Motor neuron (in vitro differentiated cells): ENCODE results near the gene RAB3A. TPM values are rescaled to one million over a fixed set of nuclear protein-coding genes. Genes with fewer than 3 reads are reported as not detected.

Experiments used
- ATAC-seq, 8 experiments: fragments of 200-7000 bp; cut with Tn5 transposase; replicated peaks in 6 of 8; 2 replicates each; pipeline ENCODE4 v1.8.0; 2021; ENCODE audit warnings: mild to moderate bottlenecking in 8 of 8, moderate library complexity in 8 of 8
- H3K27ac ChIP-seq, 2 donors: fragments of 250-450 bp; sonication (Bioruptor Pico); 2 replicates each; pipeline ENCODE4 v1.9.0; 2021; ENCODE audit warnings: antibody characterized with exemption in 2 of 2, mild to moderate bottlenecking in 2 of 2, moderate library complexity in 1 of 2
- H3K4me1 ChIP-seq, 2 donors: fragments of 250-450 bp; sonication (Bioruptor Pico); replicated peaks in 1 of 2; 2 replicates each; pipeline ENCODE4 v1.6.1; 2021; ENCODE audit warnings: antibody characterized with exemption in 2 of 2, mild to moderate bottlenecking in 2 of 2, moderate library complexity in 1 of 2
- H3K4me3 ChIP-seq, 5 donors: fragments of 250-450 bp; sonication (Bioruptor Pico); 2 replicates each; pipeline ENCODE4 v1.9.0; 2021; ENCODE audit warnings: antibody characterized with exemption in 5 of 5, mild to moderate bottlenecking in 5 of 5, moderate library complexity in 4 of 5
- WGBS, 10 experiments: fragments of 450-650 bp; shearing (Covaris generic); methylation state at CpG; one replicate each; pipeline ENCODE4 v1.0.0; 2022; 5-methylcytosine and 5-hydroxymethylcytosine counted together
- in situ Hi-C, 9 experiments: fragments of 400-800 bp; cut with MboI; loops; one replicate each; pipeline ENCODE4 v1.15.0; 2021; ENCODE audit warnings: low sequenced_read_pairs in 9 of 9, low pct_unique_long_range_greater_than_20kb in 2 of 9; ENCODE audit not compliant: unreplicated experiment in 9 of 9
- total RNA-seq, 8 experiments: library from RNA; unstranded; fragments of 300-600 nt; gene quantifications; 2 replicates each; pipeline versions ENCODE4 v1.2.3 to v1.2.4, GENCODE V29; 2022

RAB3A gene
- total RNA-seq, 8 experiments from 2014 or later, result 2.7 to 142 (median 32.3) TPM

DNA sequence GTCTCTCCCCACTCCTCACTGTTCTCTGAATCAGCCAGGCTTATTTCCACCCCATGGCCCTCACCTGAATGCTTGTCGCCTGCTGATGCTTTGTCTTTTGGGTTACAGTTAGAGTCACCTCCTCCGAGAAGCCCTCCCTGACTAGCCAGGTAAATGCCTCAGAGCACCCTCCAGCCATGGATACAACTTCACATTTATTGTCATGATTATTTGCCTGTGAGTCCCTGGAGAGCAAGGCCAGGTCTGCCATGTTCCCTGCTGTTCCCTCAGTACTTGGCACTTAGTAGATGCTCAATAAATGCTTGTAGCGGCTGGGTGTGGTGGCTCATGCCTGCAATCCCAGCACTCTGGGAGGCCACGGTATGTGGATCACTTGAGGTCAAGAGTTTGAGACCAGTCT lies 26.1 kb upstream of the RAB3A start:
- no peak for ATAC-seq
- in situ Hi-C loops, result no loop called here
- Histone ChIP-seq H3K4me3 (no peak overlapping the region), H3K4me1 (peaks cover 20 to 34% of the 10 kb centered on the region in 2 donors), H3K27ac (no peak overlapping the region)
- 10 to 100% (median 71%) methylated on average over 1 to 4 of the region's 4 CpGs; no CpG with 5 or more reads in 3 of the 10 experiments for WGBS, 10 experiments

DNA sequence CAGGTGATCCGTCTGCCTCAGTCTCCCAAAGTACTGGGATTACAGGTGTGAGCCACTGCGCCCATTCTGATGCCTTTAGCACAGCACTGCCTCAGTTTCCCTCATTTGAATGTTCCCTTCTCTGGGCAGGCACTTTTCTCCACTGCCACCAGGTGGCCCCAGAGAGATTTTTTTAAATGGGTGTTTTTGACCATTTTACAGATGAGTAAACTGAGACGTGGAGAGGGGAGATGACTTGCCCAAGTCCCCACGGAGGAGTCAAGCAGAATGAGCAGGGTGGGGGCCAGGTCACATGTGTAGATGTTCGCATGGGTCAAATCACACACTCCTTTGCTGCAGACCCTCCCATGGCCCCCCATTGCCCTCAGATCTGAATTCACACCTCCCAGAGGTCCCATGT lies 25.6 kb upstream of the RAB3A start:
- WGBS, 10 experiments, result 0 to 100% (median 53%) methylated on average over 1 to 5 of the region's 5 CpGs; no CpG with 5 or more reads in 3 of the 10 experiments
- ATAC-seq, result no peak

DNA sequence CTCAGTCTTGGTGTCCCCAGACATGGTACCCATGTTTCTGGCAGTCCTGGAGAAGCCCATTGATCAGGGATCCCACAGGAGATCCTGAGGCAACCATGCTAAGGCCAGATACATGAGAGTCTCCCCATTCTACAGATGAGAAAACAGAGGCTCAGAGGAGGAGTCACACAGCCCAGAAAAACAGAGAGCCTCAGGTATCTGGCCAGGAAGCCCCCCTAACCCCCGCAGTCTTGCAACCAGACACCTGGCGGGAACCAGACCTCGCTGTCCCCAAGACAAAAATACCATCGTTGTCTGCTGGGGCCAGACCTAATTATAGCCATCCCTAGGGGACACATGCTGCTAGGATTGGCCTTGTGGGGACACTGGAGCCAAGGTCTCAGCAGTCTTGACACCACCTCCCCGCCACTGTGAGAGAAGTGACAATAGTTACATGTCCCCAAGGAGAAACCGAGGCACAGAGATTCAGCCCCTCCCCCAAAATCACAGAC lies 24.0 kb upstream of the RAB3A start:
- in situ Hi-C loops, result no loop called here
- peaks cover 14 to 34% of the 10 kb centered on the region in 2 donors for H3K4me1 ChIP-seq
- WGBS, 10 experiments, result 55 to 92% (median 68%) methylated on average over 2 to 6 of the region's 6 CpGs; no CpG with 5 or more reads in 6 of the 10 experiments
- no peak for ATAC-seq
- H3K27ac ChIP-seq, result no peak overlapping the region
- no peak overlapping the region for H3K4me3 ChIP-seq

More for the DNA sequence above, 25.6 kb upstream of the RAB3A start:
- H3K4me1 ChIP-seq, result peaks cover 20 to 35% of the 10 kb centered on the region in 2 donors
- no peak overlapping the region for H3K4me3 ChIP-seq
- in situ Hi-C loops, result no loop called here
- no peak overlapping the region for H3K27ac ChIP-seq

DNA sequence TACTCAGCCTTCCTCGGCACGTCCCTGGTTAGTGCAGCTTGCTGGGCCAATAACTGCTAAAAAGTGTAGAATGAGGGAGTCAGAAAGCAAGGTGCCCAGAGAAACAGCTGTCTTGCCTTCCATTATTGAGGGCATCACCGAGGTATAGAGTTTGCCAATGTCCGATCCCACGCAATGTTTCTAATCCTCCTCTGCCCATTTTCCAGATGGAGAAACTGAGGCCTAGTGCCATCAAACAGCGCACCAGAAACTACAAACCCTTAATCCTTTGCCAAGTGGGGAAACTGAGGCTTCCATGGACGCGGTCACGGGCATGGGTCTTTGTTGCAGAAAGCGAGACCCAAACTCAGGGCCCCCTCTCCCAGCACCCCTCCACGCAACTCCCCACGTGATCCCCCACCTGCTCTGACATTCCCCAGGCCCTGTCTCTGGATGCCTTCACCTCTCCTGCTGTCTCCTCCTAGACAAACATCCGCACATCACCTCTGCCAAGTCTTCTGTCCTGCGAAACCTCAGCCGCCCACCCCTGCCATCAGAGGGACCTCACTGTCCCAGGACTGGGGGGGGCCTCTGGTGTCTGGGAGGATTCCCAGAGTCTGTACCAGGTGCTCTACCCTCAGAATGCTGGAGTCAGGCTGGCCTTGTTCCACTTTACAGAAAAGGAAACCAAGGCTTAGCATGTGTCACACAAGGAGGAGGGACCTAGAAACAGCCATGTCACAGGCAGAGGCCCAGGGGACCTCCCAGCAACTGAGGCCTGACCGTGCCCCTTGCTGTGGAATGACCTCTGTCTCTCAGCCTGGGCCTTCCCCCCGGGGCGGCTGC lies 23.3 kb upstream of the RAB3A start:
- Histone ChIP-seq H3K4me1 (peaks cover 12 to 30% of the 10 kb centered on the region in 2 donors), H3K27ac (no peak overlapping the region), H3K4me3 (no peak overlapping the region)
- 67 to 83% (median 80%) methylated on average over 1 to 10 of the region's 18 CpGs; no CpG with 5 or more reads in 3 of the 10 experiments for WGBS, 10 experiments
- no peak for ATAC-seq
- in situ Hi-C loops, result no loop called here

DNA sequence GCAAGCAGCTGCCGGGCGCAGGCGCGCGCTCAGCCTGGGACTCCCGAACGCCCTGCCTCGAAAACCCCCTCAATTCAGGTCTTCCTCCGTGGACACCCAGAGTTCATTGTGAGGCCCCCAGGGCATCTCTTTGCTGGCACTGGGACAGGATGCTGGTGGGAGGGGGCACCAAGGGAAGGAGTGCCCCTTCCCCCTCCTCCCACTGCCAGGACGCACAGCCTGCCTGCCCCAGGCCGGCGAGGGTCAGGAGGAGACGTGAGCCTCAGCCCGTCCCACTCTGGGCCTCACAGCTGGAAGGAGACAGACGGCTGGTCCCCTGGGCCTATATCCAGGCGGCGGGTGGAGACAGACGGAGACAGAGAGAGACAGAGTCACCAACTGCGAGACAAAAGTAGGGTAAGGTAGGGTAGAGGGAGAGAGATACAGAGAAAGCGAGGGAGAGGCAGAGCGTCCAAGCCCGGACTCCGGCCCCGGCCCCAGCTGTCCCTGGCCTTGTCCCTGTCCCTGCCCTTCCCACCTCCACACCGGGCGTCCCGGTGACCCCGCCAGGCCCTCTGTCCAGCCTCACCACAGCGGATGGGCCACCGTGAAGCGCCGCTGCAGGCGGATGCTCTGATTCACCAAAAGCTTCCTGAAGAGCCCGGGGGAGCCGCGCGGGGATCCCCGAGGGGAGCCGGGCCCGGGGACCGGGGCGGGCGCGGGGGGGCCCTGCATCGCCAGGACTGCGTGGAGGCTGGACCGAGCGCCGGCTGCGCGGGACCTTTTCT lies 22.0 kb upstream of the RAB3A start, which contains the start of gene PDE4C:
PDE4C (minus strand) TSS at position 737 of the 767 bp plus-strand sequence; CDS start at position 714, 23 bp downstream.
- H3K4me1 ChIP-seq, result peaks cover 7 to 17% of the 10 kb centered on the region in 2 donors
- peak in 4 of 8 experiments; percentile 12 to 48 (median 28) for ATAC-seq
- peak within 1 kb of the TSS in 1 of 2 donors; percentile 15 for H3K27ac ChIP-seq
- in situ Hi-C loops, result no loop called here
- H3K4me3 ChIP-seq, result peak within 1 kb of the TSS in 1 of 5 donors; percentile 21
- 0 to 30% (median 11%) methylated on average over 1 to 5 of the region's 51 CpGs; no CpG with 5 or more reads in 7 of the 10 experiments for WGBS, 10 experiments

DNA sequence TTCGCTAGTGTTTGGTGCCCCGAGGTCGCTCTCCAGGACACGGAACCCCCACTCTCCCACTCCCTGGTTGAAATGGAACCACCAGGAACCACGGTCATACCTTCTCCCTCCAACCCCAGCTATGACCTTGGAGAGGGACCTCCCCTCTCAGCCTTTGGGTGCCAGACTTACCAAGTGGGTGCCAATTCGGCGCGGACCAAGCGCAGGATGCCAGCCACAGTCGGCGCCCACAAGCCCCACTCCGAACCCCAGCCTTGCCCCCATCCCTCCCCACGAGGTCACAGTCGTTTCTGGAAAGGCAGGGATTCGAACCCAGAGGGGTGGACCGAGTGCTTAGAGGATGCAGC lies 21.5 kb upstream of the RAB3A start:
- peak overlapping the region in 1 of 5 donors; percentile 21 for H3K4me3 ChIP-seq
- in situ Hi-C loops, result no loop called here
- WGBS, 10 experiments, result 0 to 20% (median 17%) methylated on average over 1 to 2 of the region's 16 CpGs; no CpG with 5 or more reads in 7 of the 10 experiments
- no peak for ATAC-seq
- peaks cover 7 to 16% of the 10 kb centered on the region in 2 donors for H3K4me1 ChIP-seq
- no peak overlapping the region for H3K27ac ChIP-seq

DNA sequence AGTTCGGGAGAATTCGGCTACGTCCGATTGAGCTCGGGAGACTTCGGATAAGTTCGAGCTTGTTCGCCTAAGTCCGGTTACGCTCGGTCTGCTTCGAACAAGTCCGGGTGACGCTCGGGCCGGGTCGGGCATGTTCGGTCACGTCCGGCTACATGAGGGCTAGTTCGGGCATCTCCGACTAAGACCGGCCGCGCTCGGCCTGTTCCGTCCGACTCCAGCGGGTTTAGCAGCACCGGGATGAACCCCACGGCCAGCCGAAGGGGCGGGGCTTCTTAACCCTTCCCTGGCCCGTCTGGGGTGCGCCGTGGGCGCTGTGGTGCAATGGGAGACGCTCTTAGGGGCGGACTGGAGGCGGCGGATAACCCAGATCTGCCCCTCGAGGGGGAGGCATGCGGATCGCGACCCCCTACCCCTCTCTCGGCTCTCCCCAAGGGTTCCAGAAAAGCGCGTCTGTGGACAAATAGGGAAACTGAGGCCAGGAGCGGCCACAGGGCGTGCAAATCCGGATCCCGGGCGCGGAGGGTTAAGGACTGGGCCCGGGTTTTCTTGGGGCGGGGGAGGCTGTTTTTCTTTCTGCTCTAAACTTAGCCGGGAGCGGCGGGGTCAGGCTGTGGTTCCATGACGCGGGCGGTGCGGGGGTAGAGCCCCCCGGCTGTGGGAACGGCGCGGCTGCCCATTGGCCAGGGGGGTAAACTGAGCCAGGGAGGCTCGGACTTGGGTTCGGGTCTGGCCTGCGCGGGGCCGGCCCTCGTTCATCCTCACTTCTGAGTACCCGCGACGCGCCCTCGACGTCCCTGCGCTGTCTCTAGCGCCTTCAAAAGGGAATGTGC lies 20.9 kb upstream of the RAB3A start:
- 0 to 6% (median 0%) methylated on average over 1 to 37 of the region's 81 CpGs; no CpG with 5 or more reads in 3 of the 10 experiments for whole genome bisulfite sequencing, 10 experiments
- in situ Hi-C loops, result no loop called here
- H3K27ac ChIP-seq, result no peak overlapping the region
- H3K4me3 ChIP-seq, result peak overlapping the region; percentile 26 to 36 (median 31)
- peaks cover 7 to 16% of the 10 kb centered on the region in 2 donors for H3K4me1 ChIP-seq
- peak; percentile 93 to 100 (median 98) for ATAC-seq

DNA sequence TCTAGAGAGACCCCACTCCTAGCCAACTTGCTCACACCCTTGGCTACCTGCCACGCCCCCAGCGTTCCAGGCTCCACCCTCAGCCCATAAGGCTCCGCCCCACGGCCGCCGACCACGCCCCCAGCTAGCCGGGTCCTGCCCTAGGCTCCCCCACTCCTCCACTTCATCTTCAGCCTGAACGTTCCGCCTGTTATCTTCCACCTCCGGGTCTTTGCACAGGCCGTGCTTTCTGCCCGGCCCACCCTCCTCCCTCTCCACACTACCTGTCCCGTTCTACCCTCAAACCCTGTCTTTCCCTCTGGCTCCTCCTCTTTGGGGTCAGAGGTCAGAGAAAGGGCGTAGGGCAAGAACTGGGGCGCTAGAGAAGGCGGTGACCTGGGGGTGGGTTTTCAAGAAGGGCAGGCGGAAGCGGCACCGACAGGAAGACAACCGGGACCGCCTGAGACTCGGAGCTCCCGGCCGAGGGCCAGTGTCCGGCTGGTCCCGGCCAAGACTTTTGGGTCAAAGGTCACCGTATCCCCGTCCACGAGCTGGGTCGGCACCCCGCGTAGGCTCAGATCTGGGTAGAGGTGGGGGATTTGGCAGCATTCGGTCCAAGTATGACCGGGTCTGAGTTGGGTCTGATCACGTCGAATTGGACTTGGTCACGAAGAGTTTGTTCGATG lies 20.1 kb upstream of the RAB3A start:
- H3K27ac ChIP-seq, result no peak overlapping the region
- peak overlapping the region; percentile 26 to 36 (median 31) for H3K4me3 ChIP-seq
- peak in 6 of 8 experiments; percentile 3 to 18 (median 14) for ATAC-seq
- peaks cover 7 to 16% of the 10 kb centered on the region in 2 donors for H3K4me1 ChIP-seq
- in situ Hi-C loops, result no loop called here
- 0 to 10% (median 0%) methylated on average over 2 to 25 of the region's 39 CpGs; no CpG with 5 or more reads in 3 of the 10 experiments for WGBS, 10 experiments

DNA sequence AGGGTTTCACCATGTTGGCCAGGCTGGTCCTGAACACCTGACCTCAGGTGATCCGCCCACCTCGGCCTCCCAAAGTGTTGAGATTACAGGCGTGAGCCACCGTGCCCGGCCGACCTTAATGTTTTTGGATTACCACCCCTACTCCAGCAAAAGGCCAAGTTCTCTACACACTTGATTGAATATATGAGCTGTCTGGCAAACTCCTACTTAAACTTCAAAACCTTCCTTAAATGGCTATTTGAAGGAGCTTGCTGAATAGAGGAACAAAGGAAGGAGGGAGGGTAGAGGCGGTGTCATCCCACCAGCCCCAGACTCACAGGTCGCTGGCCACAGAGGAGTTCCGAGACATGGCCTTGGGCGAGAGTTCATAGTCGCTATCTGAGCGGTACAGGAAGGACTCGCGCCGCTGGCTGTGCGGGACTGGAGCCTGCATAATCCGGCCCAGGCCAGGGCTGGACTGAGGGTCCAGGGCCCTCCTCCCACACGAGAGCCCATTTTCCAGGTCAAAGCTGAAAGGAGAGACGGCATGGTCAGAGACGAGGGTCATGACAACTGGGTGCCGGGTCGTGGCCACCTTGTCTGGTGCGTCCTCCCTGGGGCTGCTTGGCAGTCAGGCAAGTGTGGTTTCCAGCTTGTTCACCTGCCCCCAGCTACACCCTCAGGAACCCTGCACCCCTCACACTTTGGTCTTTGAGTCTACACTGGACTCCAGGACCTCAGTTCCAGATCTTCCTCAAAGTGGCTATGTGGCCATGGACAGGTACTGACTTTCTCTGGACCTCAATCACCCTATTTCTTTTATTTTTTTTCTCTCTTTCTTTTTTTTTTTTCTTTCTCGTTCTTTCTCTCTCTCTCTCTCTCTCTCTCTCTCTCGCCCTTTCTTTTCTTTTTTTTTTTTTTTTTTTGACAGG lies 18.2 kb upstream of the RAB3A start:
- in situ Hi-C loops, result no loop called here
- WGBS, 10 experiments, result 26 to 97% (median 74%) methylated on average over 2 to 14 of the region's 25 CpGs
- Histone ChIP-seq H3K27ac (no peak overlapping the region), H3K4me3 (no peak overlapping the region), H3K4me1 (peaks cover 7 to 16% of the 10 kb centered on the region in 2 donors)
- no peak for ATAC-seq

DNA sequence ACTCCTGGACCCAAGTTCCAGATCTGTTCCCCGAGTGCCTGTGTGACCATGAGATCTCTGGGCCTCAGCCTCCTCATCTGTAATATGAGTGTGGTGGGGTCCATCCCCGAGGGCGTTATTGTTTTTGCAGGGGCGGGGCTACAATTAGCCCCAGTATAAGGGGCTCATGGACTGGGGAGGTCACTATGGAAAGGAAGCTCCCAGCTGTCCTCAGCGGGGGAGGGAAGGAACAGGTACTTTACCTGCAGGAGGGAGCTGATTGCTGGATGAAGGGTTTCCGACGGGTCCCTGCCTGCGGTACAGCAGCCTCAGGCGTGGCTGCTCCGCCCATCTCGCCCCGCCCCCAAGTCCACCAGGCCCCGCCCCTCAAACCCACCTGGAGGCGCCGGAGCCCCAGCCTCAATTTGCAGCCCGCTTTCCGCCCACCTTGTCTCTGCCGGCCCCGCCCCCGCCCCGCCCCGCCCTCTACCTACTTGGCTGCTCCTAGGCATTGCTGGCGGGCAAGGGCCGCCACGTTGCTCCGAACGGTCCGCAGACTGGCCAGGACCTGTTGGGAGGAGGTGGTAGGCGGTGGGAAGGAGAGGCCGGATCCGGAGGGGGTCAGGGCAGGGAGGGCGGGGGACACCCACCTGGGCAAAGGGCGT lies 16.9 kb upstream of the RAB3A start:
- H3K4me3 ChIP-seq, result no peak overlapping the region
- ATAC-seq, result no peak
- H3K27ac ChIP-seq, result no peak overlapping the region
- in situ Hi-C loops, result no loop called here
- 0 to 19% methylated on average over 2 to 3 of the region's 33 CpGs; no CpG with 5 or more reads in 8 of the 10 experiments for WGBS, 10 experiments
- peaks cover 2 to 10% of the 10 kb centered on the region in 2 donors for H3K4me1 ChIP-seq
